Activated CD8-positive, alpha-beta memory T cell treated with anti-CD3 and anti-CD28 coated beads for 24 hours (primary cell): Measurements from ENCODE around the gene METTL25B.
A peak's percentile ranks its signal among the peaks of the same experiment; 100 is the strongest.

ENCODE experiments used
- DNase-seq: peaks from one replicate; pipeline ENCODE4 v3.0.0-alpha.2; 2020

METTL25B gene

DNA sequence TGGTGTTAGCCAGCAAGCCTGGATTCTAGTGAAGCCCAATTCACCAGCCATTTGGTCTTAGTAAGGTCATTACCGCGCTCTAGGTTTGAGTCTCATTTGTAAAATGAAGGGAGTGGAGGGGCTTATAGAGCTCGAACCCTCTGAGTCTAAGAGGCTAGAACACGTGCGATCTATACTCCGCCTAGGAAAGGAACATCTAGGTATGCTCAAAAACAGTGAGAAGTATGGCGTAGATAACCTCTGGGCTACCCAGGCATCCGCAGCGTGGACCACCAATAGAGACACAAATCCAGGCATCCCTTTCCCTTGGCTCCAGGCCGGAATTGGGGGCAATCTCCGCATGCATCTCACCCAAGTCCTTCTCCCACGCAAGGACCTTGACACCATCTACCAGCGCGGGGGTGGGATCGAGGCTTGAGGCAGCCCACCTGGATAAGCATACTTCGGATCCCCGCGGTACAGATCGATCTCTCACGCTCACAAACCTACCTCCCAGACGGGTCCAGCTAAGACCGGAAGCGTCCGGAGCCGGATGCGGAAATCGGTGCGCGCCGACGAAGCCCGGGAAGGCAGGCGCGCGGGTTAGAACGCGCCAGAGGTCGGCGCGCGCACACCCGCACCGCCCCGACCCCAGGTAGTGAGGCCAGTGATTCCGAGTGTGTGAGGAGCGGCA is at the start of gene METTL25B:
Gene METTL25B (plus strand): TSS at position 544 of the 673 bp plus-strand sequence. CDS start 636 bp downstream, outside the sequence.
- DNase-seq: peak; percentile 91

DNA sequence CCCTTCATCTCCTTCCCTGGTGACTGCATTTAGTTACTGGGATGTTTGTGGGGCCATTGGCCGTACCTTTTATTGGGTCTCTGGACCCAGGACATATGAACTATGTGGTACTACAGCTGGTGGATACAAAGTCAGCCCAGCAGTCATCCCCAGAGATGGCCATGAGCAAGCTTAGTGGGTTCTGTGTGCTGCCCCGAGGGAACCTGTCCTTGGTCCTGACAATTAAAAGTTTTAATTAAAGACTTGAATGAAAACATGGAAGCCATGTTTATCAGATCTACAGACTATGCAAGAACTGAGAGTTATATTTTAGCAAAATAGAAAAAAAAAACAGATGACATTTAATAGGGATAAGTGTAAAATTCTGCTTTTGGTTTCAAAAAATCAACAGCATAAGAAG is 48.2 kb upstream of the METTL25B start:
- no peak for DNase-seq

GRCh38 chr1:156681196-156681960 is 46.9 kb upstream of the METTL25B start:
- no peak for DNase-seq

DNA sequence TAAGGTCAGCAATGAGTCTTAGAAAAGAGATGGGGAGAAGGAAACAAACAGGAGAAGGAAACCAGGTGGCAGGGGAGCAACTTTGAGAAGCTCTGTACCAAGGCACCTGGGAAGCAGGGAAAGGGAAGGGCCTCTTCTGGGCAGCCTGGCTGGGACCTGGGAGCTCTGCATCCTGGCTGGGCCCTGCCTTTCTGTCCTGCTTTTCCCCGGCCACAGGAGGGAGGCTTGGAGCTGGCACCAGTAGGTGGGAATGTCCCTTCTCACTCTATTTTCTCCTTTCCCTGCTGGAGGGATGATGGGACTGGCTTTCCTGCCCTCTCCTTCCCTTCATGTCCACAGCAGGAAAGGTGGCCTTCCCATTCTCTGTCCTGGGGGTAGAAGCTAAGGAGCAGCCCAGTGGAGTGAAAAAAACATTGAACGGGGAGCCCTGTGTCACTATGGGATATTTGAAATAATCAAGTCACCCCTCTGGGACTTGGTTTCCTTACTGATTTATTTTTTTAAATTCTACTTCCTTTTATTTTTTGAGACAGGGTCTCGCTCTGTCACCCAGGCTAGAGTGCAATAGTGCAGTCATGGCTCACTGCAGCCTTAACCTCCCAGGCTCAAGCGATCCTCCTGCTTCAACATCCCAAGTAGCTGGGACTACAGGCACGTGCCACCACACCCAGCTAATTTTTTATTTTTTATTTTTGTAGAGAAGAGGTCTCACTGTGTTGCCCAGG is 45.9 kb upstream of the METTL25B start:
- DNase-seq: no peak

DNA sequence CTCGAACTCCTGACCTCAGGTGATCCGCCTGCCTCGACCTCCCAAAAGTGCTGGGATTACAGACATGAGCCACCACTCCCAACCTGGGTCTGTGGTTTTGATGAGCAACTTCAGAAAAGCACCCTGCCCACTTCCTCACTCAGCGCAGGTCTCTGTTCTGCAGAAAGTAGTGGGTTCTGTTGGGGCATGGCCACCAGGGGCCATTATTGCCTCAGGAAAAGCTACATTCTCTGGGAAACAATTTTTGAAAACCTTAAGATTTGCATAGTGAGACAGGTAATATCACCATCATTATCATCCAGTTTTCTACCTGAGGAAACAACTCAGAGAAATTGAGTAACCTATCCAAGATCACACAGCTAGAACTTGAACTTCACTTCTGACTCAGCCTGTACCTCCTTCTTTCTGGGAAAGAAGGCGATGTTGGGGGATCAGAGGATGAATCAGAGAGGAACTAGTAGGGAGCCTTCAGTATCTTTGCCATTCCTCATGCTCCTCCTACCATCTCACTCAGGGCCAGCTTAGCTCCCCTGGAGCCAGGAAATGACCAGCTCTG is 44.0 kb upstream of the METTL25B start:
- no peak for DNase-seq

DNA sequence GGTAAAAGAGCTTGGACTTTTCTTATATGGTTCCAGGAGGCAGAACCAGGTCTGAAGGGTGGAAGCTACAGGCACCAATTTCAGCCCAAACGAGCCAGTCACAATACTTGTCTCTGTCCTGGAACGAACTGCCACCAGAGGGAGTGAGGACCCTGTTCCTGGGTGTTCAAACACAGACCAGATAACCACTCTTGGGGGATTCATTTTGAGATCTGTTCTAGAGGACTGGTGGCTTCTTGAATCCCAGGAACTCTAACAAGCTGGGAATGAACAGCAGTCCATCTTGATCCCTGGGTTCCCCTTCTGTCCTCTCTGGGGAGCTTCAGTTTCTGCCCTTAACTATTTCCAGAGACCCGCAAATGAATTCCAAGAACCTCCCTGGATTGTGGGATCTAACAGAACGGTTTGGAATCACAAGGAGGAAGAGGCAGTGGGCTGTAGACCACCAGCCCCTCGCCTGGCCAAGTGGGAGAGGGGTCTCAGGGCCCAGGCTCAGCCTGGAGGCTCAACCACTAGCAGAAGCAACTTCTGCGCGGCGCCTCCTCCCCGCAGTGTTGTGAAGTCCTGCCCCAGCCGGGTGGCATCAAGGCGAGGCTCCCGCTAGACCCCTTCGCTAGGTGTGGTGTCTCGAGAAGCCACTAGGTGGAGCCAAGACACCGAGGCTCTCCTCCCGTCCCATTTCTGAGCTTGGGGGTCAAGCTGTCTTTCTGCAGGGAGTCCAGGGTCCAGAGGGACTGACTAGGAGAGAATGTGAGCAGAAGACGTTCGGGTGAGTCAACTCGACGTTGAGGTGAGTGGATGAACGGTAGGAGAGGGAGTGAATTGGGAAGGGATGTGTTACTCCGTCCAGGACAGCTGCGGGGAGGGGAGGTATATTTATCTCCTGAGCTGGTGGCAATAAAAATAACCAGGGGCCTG is 39.0 kb upstream of the METTL25B start:
- peak; percentile 87 for DNase-seq

GRCh38 chr1:156689953-156690674 is 38.2 kb upstream of the METTL25B start:
- DNase-seq: no peak

DNA sequence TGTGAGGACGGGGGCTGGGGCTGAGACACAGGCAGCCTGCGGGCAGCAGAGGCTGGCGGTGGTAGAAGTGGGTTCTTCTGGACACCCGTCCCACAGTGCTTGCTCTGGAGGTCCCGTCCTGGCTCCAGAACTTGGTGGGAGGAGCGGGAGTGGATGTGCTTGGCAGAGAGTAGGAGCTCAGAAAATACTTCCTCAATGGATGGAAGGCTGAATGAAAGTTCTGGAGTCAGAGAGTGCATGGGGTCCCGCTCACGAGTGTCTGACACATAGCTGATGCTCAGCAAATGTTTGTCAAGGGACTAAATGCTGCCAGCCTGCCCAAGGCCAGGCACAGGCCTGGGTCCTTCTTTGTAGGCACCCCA is 37.6 kb upstream of the METTL25B start:
- no peak for DNase-seq

DNA sequence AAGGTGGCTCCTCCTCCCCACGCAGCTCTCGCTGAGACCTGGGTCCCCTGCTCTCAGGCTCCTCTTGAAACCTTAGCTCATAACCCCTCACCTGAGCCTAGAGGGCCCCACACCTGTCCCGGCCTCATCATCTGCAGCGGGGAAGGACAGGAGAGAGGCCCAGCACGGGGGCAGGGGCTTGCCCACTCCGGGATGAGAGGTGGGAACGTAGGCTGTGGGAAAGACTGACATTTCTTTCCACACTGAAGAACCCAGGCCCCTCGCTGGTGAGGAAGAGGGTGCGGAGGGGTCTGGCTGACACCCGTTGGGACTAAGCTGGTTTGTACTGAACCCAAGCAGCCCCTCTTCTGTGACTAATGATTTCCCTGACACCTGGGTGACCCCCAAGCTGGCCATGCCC is 37.1 kb upstream of the METTL25B start:
- DNase-seq: no peak

- DNase-seq: no peak
Observed at GRCh38 chr1:156691665-156692440, 36.4 kb upstream of the METTL25B start.

DNA sequence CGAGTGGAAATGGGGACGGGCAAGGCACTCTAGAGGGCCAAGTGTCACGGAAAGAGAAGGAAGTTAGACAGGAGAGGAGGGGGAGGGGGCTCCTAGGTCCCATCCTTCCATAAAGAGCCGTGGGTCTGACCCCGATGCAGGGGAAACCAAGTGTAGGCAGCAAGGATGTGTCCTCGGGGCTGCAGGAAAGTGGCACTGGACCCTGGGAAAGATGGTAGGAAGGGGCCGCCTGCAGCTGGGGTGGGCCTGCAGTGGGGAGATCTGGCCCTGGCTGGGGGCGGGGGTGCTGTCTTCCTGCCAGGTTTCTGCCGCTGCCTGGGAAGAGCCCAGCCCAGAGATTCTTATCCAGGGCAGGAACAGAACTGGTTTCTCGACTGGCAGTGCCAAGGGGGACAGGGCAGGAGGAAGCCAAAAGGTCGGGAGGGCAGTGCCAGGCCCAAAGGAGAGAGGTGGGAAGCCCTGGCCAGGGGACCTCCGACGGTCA is 35.8 kb upstream of the METTL25B start:
- no peak for DNase-seq

DNA sequence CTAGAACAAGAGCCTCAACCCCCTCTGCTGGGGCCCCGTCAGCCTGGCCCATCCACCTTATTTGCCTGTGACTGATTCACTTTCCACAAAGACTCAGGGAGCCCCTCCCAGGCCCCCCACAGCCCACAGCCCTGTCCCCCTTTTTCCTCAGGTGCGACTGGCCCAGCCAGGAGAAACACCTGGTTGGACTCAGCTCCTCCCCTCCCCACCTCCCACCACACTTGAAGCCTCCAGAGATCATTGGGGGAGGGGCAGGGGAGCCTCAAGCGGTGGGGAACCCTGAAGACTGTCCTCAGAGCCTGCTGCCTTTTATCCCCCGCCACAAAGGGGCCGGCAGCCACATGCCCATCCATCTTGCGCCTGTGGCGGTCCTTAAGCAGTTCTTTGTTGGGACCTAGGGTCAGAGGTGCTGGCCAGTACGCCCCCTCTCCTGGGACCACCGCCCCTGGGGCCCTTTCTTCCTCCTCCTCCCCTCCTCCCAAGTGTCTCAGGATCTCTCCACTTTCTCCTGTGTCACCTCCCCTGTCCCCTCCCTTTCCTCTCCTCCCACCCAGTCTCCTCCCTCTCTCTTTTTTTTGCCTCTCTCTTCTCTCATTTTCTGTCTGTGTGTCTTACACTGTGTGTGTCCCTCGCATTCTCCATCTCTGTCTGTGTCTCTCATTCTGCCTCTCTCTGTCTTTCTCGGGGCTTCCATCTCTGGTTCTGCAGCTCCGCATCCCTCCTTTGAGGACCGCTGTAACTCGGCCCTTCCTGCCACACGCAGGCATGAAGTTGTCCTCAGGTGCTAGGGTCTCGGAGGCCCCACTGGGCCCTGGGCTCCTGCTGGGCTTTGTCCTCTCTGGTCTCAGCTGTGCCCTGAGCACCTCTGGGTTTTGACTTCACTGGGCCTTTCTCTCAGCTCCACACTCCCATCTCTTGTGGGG is 35.1 kb upstream of the METTL25B start:
- DNase-seq: no peak

- DNase-seq: no peak
Observed at GRCh38 chr1:156693848-156694689, 34.2 kb upstream of the METTL25B start.

- no peak for DNase-seq
Observed at GRCh38 chr1:156694690-156694962, 33.6 kb upstream of the METTL25B start.

- DNase-seq: no peak
Observed at GRCh38 chr1:156696755-156697154, 31.5 kb upstream of the METTL25B start.

DNA sequence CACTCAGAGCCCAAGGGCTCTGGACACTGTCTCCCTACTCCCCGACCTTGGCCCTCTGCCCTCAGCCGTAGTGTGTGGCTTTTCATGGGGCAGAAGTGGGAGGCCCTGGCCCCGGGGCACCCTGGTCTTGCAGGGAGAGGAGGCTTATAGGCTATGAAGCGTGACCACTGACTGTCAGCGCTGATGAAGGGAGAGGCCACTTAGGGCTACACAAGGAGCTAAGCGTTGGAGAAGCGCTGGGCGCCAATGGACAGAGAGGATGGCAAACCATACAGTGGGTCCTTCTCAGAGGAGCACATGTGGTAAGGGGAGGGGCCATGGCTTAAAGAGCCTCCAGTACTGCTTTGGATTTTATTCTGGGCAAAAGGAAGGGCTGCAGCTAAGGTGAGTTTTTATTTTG is 30.8 kb upstream of the METTL25B start:
- DNase-seq: no peak

DNA sequence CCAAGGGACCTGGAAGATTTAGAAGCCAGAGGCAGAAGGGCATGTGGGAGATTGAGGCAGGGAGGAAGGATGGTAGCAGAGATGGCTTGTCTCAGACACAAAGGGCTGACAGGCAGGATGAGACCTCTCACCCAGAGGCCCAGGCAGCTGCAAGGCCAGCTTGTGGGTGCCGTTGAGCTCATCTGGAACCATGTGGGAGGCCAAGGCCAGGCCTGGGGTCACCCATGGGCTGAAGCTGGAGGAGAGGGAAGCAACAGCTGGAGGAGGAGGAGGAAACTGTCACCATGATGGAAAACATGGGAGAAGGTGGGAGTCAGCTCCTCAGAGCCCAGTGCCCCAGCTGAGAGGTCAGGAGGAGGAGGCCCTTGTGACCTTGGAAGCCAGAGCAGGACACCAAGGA is 29.3 kb upstream of the METTL25B start:
- no peak for DNase-seq

GRCh38 chr1:156700736-156701531 is 27.3 kb upstream of the METTL25B start:
- no peak for DNase-seq
